Glomerular visceral epithelial cell (primary cell): ENCODE measurements around the gene ARHGEF18.
A peak's percentile ranks its signal among the peaks of the same experiment; 100 is the strongest.
"Not testable (repeated sequence)": the region's sequence is repeated elsewhere in the genome, so short reads cannot be mapped to it uniquely, and the experiment has no call there.

Experiments used
- DNase-seq: peaks from one replicate; pipeline ENCODE4 v3.0.0-alpha.2; 2016; ENCODE audit errors: extremely low spot score

Gene ARHGEF18

GRCh38 chr19:7346997-7347396, 1.7 kb upstream of the ARHGEF18 start:
- DNase-seq, result not testable (repeated sequence)

GRCh38 chr19:7349231-7349591, 474 bp downstream of the ARHGEF18 start:
- no peak for DNase-seq

GRCh38 chr19:7349961-7350711, 1.4 kb downstream of the ARHGEF18 start:
- DNase-seq, result no peak

- no peak for DNase-seq
These were observed 3.1 kb downstream of the ARHGEF18 start for GRCh38 chr19:7351861-7352260.

GRCh38 chr19:7355151-7355820, 6.5 kb downstream of the ARHGEF18 start:
- no peak for DNase-seq

- no peak for DNase-seq
These were observed 7.1 kb downstream of the ARHGEF18 start for GRCh38 chr19:7355871-7356270.

- no peak for DNase-seq
These were observed 8.3 kb downstream of the ARHGEF18 start for GRCh38 chr19:7356899-7357627.

GRCh38 chr19:7358102-7358597, 9.4 kb downstream of the ARHGEF18 start:
- DNase-seq, result no peak

- no peak for DNase-seq
These were observed 11.8 kb downstream of the ARHGEF18 start for GRCh38 chr19:7360393-7360984.

GRCh38 chr19:7363225-7363624, 14.5 kb downstream of the ARHGEF18 start:
- no peak for DNase-seq

GRCh38 chr19:7366701-7367420, 18.1 kb downstream of the ARHGEF18 start:
- peak; percentile 53 for DNase-seq

- DNase-seq, result no peak
These were observed 19.7 kb downstream of the ARHGEF18 start for GRCh38 chr19:7368456-7368855.

GRCh38 chr19:7368866-7369265, 20.1 kb downstream of the ARHGEF18 start:
- DNase-seq, result peak; percentile 25

GRCh38 chr19:7370546-7370945, 21.8 kb downstream of the ARHGEF18 start:
- no peak for DNase-seq

GRCh38 chr19:7371001-7371400, 22.3 kb downstream of the ARHGEF18 start:
- DNase-seq, result no peak

GRCh38 chr19:7372810-7373209, 24.1 kb downstream of the ARHGEF18 start:
- DNase-seq, result no peak

GRCh38 chr19:7373862-7374261, 25.1 kb downstream of the ARHGEF18 start:
- no peak for DNase-seq

- no peak for DNase-seq
These were observed 27.6 kb downstream of the ARHGEF18 start for GRCh38 chr19:7376151-7376852.

- no peak for DNase-seq
These were observed 28.5 kb downstream of the ARHGEF18 start for GRCh38 chr19:7377196-7377595.

- DNase-seq, result no peak
These were observed 32.3 kb downstream of the ARHGEF18 start for GRCh38 chr19:7381073-7381390.

GRCh38 chr19:7382694-7383093, 34.0 kb downstream of the ARHGEF18 start:
- DNase-seq, result no peak
